NCI-H82 (cell line): ENCODE results near the gene CEP78.

Experiments used
- DNase-seq: peaks from one replicate; lab custom pipeline; 2025; lab: John Stamatoyannopoulos, UW

CEP78 gene

GRCh38 chr9:78286946-78287388 is 51.1 kb downstream of the CEP78 start:
- DNase-seq, result no peak

GRCh38 chr9:78288214-78288892 is 52.5 kb downstream of the CEP78 start:
- no peak for DNase-seq

- DNase-seq, result no peak
These were observed 53.6 kb downstream of the CEP78 start for GRCh38 chr9:78289474-78289873.

GRCh38 chr9:78291240-78291925 is 55.5 kb downstream of the CEP78 start:
- DNase-seq, result no peak

- DNase-seq, result no peak
These were observed 56.2 kb downstream of the CEP78 start for GRCh38 chr9:78292026-78292425.

- DNase-seq, result no peak
These were observed 57.0 kb downstream of the CEP78 start for GRCh38 chr9:78292716-78293497.

GRCh38 chr9:78294290-78295176 is 58.7 kb downstream of the CEP78 start:
- DNase-seq, result no peak

- no peak for DNase-seq
These were observed 59.3 kb downstream of the CEP78 start for GRCh38 chr9:78295177-78295575.

GRCh38 chr9:78295731-78296130 is 59.9 kb downstream of the CEP78 start:
- DNase-seq, result no peak

- DNase-seq, result peak; percentile 44
These were observed 60.5 kb downstream of the CEP78 start for GRCh38 chr9:78296201-78296892.

GRCh38 chr9:78296893-78297671 is 61.2 kb downstream of the CEP78 start, which contains the start of gene PSAT1:
TSS of gene PSAT1 (plus strand) at chr9:78297125. CDS start at chr9:78297211, 86 bp downstream.
- DNase-seq, result peak; percentile 93

GRCh38 chr9:78297672-78297961 is 61.7 kb downstream of the CEP78 start:
- DNase-seq, result no peak

- DNase-seq, result peak; percentile 33
These were observed 62.3 kb downstream of the CEP78 start for GRCh38 chr9:78298046-78298765.

- no peak for DNase-seq
These were observed 64.3 kb downstream of the CEP78 start for GRCh38 chr9:78300209-78300608.

- no peak for DNase-seq
These were observed 65.6 kb downstream of the CEP78 start for GRCh38 chr9:78301466-78301865.

- no peak for DNase-seq
These were observed 67.6 kb downstream of the CEP78 start for GRCh38 chr9:78303377-78304062.

- no peak for DNase-seq
These were observed 68.5 kb downstream of the CEP78 start for GRCh38 chr9:78304357-78304756.

GRCh38 chr9:78306222-78307076 is 70.6 kb downstream of the CEP78 start:
- no peak for DNase-seq
